ENCODE measurements around the gene TBC1D22A. TPM values are rescaled to one million over a fixed set of nuclear protein-coding genes. Genes with fewer than 3 reads are reported as not detected.

TBC1D22A gene
- total and polyA plus RNA-seq, 10 of the 15 experiments (the other 5 are each of a cell fraction or from before 2014, with no cell fraction given), result 0.63 to 44.7 (median 27.4) TPM

- H4K20me1 ChIP-seq (ENCODE audit: control insufficient read depth, insufficient read depth), result no peaks in the 10 kb centered on the region
- ATAC-seq (no peak), DNase-seq (ENCODE audit: low read depth, low spot score) (no peak), FAIRE-seq (no peak)
- H3K4me2 ChIP-seq (ENCODE audit: control insufficient read depth, insufficient read depth), result no peak overlapping the region
- no peak overlapping the region for H3K4me3 ChIP-seq
- no peak for TF ChIP-seq PKNOX1 (IDR thresholded peaks at IDR 0.05)
- TF ChIP-seq MXI1 (IDR thresholded peaks at IDR 0.05; ENCODE audit: low read depth, low read length), result no peak
- no peak for TF ChIP-seq EP300 (IDR thresholded peaks at IDR 0.05; ENCODE audit: borderline replicate concordance in 1 of 2, control insufficient read depth in 1 of 2, low read depth in 2 of 2, low read length in 2 of 2)
- TF ChIP-seq CUX1 (IDR thresholded peaks at IDR 0.05; ENCODE audit: insufficient replicate concordance, low read depth, low read length), result no peak
- TF ChIP-seq ZNF687 (IDR thresholded peaks at IDR 0.05), result no peak
- TF ChIP-seq CBX5 (IDR thresholded peaks at IDR 0.05; ENCODE audit: low read depth), result no peak
- no peak for TF ChIP-seq NKRF (conservative IDR thresholded peaks at IDR 0.05)
- no peak for TF ChIP-seq YY1 (IDR thresholded peaks at IDR 0.05; ENCODE audit: low read depth, low read length)
- no peak for TF ChIP-seq TCF3 (IDR thresholded peaks at IDR 0.05; ENCODE audit: borderline replicate concordance, insufficient read depth, low read depth, low read length)
- H3K9me3 ChIP-seq (replicated peaks; ENCODE audit: control insufficient read depth, insufficient read depth, low read length), result no peaks in the 10 kb centered on the region; the same call in 2 of the 3 replicates
- no peak overlapping the region for H3K9ac ChIP-seq (ENCODE audit: control insufficient read depth, insufficient read depth, low read length)
- in situ Hi-C loops (cut with MboI) (loop anchor here (5.0 kb wide), 1 partner anchor 1274 kb away; no protein-coding TSS in a partner anchor), intact Hi-C loops (cut with micrococcal nuclease; ENCODE audit: unreplicated experiment) (no loop called here)
- POLR2A ChIA-PET, result no interaction called here
- H3K36me3 ChIP-seq (ENCODE audit: control insufficient read depth in 2 of 2, insufficient read depth in 2 of 2, low read length in 1 of 2), result no peaks in the 10 kb centered on the region
- WGBS (ENCODE audit: insufficient coverage, insufficient replicate concordance, low lambda C conversion rate, missing lambda C conversion rate), result 59% methylated on average over 15 of the region's 15 CpGs
- RAD21 ChIA-PET (ENCODE audit: unreplicated experiment), result no interaction called here
- BruUV-seq (replicated peaks), result no TSS peak
- CTCF ChIA-PET, result no interaction called here
- SMC1A ChIA-PET (ENCODE audit: uncharacterized antibody, unreplicated experiment), result no interaction called here
- no peak overlapping the region for H2AFZ ChIP-seq (ENCODE audit: control insufficient read depth, low read depth, low read length)
- H3K27ac ChIP-seq (ENCODE audit: control insufficient read depth, insufficient read depth), result no peak overlapping the region
- no peaks in the 10 kb centered on the region for H3K4me1 ChIP-seq (ENCODE audit: control insufficient read depth, insufficient read depth, low read length)
- H3K79me2 ChIP-seq (ENCODE audit: control insufficient read depth, insufficient read depth, low read length), result no peaks in the 10 kb centered on the region
- H3K27me3 ChIP-seq (replicated peaks in 1 of 2; ENCODE audit: control insufficient read depth in 2 of 2, insufficient read depth in 2 of 2, low read length in 1 of 2), result no peaks in the 10 kb centered on the region
Observed at GRCh38 chr22:47218671-47219070, 456.2 kb downstream of the TBC1D22A start.

Data from GM12878 (cell line).